ENCODE results near the gene KCNK3.

The KCNK3 gene

GRCh38 chr2:26649322-26649721 lies 43.2 kb upstream of the KCNK3 start:
- Histone ChIP-seq H3K4me3 (replicated peaks; ENCODE audit: insufficient read depth, low read length) (no peak overlapping the region), H3K27ac (replicated peaks) (no peak overlapping the region), H3K27me3 (ENCODE audit: insufficient read depth, poor library complexity, severe bottlenecking) (peaks cover 14% of the 10 kb centered on the region)
- DNase-seq (ENCODE audit: low read depth in 1 of 2, low spot score in 1 of 2) = no peak
- no peak for TF ChIP-seq REST (IDR thresholded peaks at IDR 0.05; ENCODE audit: insufficient replicate concordance, low read depth)

GRCh38 chr2:26649992-26650712 lies 42.4 kb upstream of the KCNK3 start:
- no peak for DNase-seq (ENCODE audit: low read depth in 1 of 2, low spot score in 1 of 2)
- TF ChIP-seq GABPA (IDR thresholded peaks at IDR 0.05; ENCODE audit: low read depth) (no peak), POLR2AphosphoS5 (IDR thresholded peaks at IDR 0.05; ENCODE audit: low read depth) (no peak), CTCF (IDR thresholded peaks at IDR 0.05; ENCODE audit: insufficient read depth, low read length) (no peak), REST (IDR thresholded peaks at IDR 0.05; ENCODE audit: insufficient replicate concordance, low read depth) (no peak), SPI1 (IDR thresholded peaks at IDR 0.05; ENCODE audit: borderline replicate concordance, low read depth) (no peak)
- Histone ChIP-seq H3K4me3 (replicated peaks; ENCODE audit: insufficient read depth, low read length) (no peak overlapping the region), H3K27me3 (ENCODE audit: insufficient read depth, poor library complexity, severe bottlenecking) (peaks cover 14% of the 10 kb centered on the region), H3K27ac (replicated peaks) (no peak overlapping the region)

GRCh38 chr2:26650713-26651469 lies 41.6 kb upstream of the KCNK3 start:
- Histone ChIP-seq H3K27me3 (ENCODE audit: insufficient read depth, poor library complexity, severe bottlenecking) (peaks cover 9% of the 10 kb centered on the region), H3K4me3 (replicated peaks; ENCODE audit: insufficient read depth, low read length) (no peak overlapping the region), H3K27ac (replicated peaks) (no peak overlapping the region)
- DNase-seq (ENCODE audit: low read depth in 1 of 2, low spot score in 1 of 2) = no peak
- TF ChIP-seq CTCF (IDR thresholded peaks at IDR 0.05; ENCODE audit: insufficient read depth, low read length) = no peak
- no peak for TF ChIP-seq POLR2AphosphoS5 (IDR thresholded peaks at IDR 0.05; ENCODE audit: low read depth)
- TF ChIP-seq SPI1 (IDR thresholded peaks at IDR 0.05; ENCODE audit: borderline replicate concordance, low read depth) = no peak
- TF ChIP-seq REST (IDR thresholded peaks at IDR 0.05; ENCODE audit: insufficient replicate concordance, low read depth) = no peak
- TF ChIP-seq GABPA (IDR thresholded peaks at IDR 0.05; ENCODE audit: low read depth) = no peak

Data from HL-60 (cell line).